Measurements from ENCODE around the gene CALU. TPM values are rescaled to one million over a fixed set of nuclear protein-coding genes. Genes with fewer than 3 reads are reported as not detected.

CALU gene
- total and polyA plus RNA-seq, 4 donors: 23.9 to 115 (median 99.0) TPM

DNA sequence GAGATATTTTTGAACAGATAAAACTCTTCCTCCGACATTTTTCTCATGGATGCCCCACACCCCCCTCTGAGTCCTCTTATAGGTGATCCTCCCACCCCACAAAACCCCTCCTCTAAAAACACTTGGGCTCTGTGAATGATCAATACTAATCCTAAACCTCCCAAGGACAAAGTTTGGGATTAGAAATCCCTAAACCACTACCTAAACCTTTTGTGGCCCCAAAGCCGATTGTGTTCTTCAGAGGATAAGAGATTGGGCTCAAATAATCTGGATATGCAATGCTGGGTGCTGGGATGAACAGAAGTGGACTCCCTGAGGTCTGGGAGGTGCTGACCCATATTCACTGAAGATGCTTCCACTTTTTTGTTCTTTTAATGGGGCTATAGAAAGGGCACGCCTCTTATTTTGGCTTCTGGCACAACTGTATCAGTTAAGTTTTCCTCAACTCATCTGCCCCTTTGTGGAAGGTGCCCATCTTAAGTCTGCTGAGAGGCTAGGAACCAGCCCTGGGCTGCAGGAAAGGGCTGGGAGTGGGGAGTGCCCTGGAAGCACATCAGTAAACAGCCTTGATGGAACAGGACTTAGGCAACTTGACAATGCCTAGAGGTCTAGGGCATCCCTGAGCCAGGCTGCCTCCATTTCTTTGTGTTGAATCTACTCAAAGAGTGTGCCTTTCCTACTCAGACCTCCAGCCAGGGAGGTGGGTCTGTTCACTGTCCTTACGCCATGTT lies 36.8 kb downstream of the CALU start, which contains the start of gene OPN1SW:
Gene OPN1SW (minus strand): TSS at position 51 of the 731 bp plus-strand sequence. CDS start 13 bp downstream, at position 38.
- WGBS, 2 donors: 97 to 99% methylated on average over 4 of the region's 4 CpGs

DNA sequence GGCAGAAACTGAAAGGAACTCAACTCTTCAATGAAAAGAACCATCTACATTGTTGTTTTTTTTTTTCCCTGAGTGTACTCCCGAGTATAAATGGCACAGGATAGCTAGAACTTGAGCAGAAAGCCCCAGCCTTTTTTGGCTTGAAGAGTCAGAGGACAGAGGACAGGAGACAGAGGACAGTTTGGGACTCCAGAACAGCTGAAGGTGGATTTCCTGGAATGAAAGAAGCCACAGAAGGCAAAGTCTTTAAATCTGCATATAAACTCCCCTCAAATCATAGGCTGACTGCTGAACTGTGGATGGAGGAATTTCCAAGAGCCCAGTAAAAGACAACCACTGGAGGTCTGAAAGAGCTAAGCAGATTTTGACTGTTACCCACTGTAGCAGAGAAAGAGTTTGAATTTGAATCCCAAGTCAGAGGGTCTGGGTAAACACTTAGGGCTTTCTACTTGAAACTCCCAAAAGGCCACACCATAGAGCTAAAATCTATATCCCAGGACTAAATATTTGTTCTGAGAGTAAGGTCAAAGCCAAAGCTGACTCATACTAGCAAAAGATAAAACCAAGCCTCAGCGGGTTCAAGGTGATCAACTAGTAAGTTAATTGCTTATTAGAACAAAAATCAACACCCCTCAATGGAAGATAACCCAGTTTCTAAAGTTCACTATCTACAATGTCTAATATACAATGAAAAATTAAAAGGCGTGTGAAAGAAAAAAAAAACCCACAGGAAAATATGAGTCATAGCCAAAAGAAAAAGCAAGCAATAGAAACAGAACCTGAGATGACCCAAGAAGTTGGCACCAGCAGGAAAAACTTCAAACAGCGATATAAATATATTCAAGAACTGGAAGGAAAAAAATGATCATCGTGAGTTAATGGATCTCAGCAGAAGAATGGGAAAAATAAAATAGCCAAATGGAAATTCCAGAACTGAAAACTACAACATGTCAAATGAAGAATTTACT lies 38.3 kb downstream of the CALU start:
- Histone ChIP-seq H3K27me3 (ENCODE audit: control insufficient read depth in 3 of 3, insufficient read depth in 3 of 3, low read length in 2 of 3) (no peaks in the 10 kb centered on the region), H3K36me3 (ENCODE audit: control insufficient read depth in 4 of 4, insufficient read depth in 4 of 4, low read length in 4 of 4) (peaks cover 0 to 5% (median 2%) of the 10 kb centered on the region in 4 donors), H3K27ac (ENCODE audit: low read depth in 1 of 2, low read length in 1 of 2) (no peak overlapping the region), H3K4me3 (no peak overlapping the region), H3K9ac (ENCODE audit: insufficient read depth in 1 of 2, low read length in 2 of 2) (no peak overlapping the region), H3K4me1 (ENCODE audit: control insufficient read depth in 5 of 5, insufficient read depth in 5 of 5, low read length in 5 of 5) (no peaks in the 10 kb centered on the region), H3K9me3 (ENCODE audit: control insufficient read depth in 4 of 4, insufficient read depth in 3 of 4, low read length in 3 of 4) (peaks cover 0 to 6% (median 0%) of the 10 kb centered on the region in 4 donors)
- 75 to 89% methylated on average over 5 of the region's 5 CpGs for WGBS, 2 donors
- TF ChIP-seq, protein P1, sequence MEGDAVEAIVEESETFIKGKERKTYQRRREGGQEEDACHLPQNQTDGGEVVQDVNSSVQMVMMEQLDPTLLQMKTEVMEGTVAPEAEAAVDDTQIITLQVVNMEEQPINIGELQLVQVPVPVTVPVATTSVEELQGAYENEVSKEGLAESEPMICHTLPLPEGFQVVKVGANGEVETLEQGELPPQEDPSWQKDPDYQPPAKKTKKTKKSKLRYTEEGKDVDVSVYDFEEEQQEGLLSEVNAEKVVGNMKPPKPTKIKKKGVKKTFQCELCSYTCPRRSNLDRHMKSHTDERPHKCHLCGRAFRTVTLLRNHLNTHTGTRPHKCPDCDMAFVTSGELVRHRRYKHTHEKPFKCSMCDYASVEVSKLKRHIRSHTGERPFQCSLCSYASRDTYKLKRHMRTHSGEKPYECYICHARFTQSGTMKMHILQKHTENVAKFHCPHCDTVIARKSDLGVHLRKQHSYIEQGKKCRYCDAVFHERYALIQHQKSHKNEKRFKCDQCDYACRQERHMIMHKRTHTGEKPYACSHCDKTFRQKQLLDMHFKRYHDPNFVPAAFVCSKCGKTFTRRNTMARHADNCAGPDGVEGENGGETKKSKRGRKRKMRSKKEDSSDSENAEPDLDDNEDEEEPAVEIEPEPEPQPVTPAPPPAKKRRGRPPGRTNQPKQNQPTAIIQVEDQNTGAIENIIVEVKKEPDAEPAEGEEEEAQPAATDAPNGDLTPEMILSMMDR (IDR thresholded peaks at IDR 0.05; ENCODE audit: control extremely low read depth, extremely low read depth): no peak
- ATAC-seq (ENCODE audit: insufficient read depth, low FRiP score) (no peak), DNase-seq (no peak)

More for the DNA sequence above, 36.8 kb downstream of the CALU start, which contains the start of gene OPN1SW:
- peaks cover 4 to 9% (median 7%) of the 10 kb centered on the region in 4 donors for H3K36me3 ChIP-seq (ENCODE audit: control insufficient read depth in 4 of 4, insufficient read depth in 4 of 4, low read length in 4 of 4)
- H3K4me1 ChIP-seq (ENCODE audit: control insufficient read depth in 5 of 5, insufficient read depth in 5 of 5, low read length in 5 of 5): no peaks in the 10 kb centered on the region
- no peak within 1 kb of the TSS for H3K4me3 ChIP-seq
- DNase-seq (no peak), ATAC-seq (ENCODE audit: insufficient read depth, low FRiP score) (no peak)
- TF ChIP-seq, protein P1 (IDR thresholded peaks at IDR 0.05; ENCODE audit: control extremely low read depth, extremely low read depth): no peak
- no peak within 1 kb of the TSS for H3K27ac ChIP-seq (ENCODE audit: low read depth in 1 of 2, low read length in 1 of 2)
- no peak within 1 kb of the TSS for H3K9ac ChIP-seq (ENCODE audit: insufficient read depth in 1 of 2, low read length in 2 of 2)
- peaks cover 0 to 6% (median 0%) of the 10 kb centered on the region in 4 donors for H3K9me3 ChIP-seq (ENCODE audit: control insufficient read depth in 4 of 4, insufficient read depth in 3 of 4, low read length in 3 of 4)
- no peaks in the 10 kb centered on the region for H3K27me3 ChIP-seq (ENCODE audit: control insufficient read depth in 3 of 3, insufficient read depth in 3 of 3, low read length in 2 of 3)

DNA sequence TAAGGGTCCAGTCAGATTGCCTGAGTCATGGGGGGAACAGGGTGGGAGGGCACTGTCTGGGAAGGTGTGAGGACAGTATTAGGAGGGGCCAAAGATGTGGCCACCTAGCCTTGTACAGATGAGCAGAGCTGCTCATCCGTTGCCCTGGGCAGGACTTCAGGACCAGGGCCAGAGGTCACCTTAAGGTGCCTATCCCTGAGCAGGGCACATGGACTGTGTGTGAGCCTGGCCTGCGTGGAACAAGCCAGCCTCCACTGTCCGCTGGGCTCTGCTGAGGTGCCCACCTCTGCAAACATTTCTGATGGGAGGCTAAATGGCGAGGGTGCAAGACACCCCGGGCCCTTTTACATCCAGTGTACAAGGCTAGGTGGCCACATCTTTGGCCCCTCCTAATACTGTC lies 39.8 kb downstream of the CALU start:
- TF ChIP-seq, protein P1 (IDR thresholded peaks at IDR 0.05; ENCODE audit: control extremely low read depth, extremely low read depth): no peak
- peaks cover 0 to 6% (median 0%) of the 10 kb centered on the region in 4 donors for H3K9me3 ChIP-seq (ENCODE audit: control insufficient read depth in 4 of 4, insufficient read depth in 3 of 4, low read length in 3 of 4)
- no peak overlapping the region for H3K4me3 ChIP-seq
- H3K27me3 ChIP-seq (ENCODE audit: control insufficient read depth in 3 of 3, insufficient read depth in 3 of 3, low read length in 2 of 3): no peaks in the 10 kb centered on the region
- no peak overlapping the region for H3K9ac ChIP-seq (ENCODE audit: insufficient read depth in 1 of 2, low read length in 2 of 2)
- 95 to 98% methylated on average over 5 of the region's 5 CpGs for WGBS, 2 donors
- H3K4me1 ChIP-seq (ENCODE audit: control insufficient read depth in 5 of 5, insufficient read depth in 5 of 5, low read length in 5 of 5): peaks cover 0 to 8% (median 0%) of the 10 kb centered on the region in 5 donors
- peaks cover 0 to 2% (median under 1%) of the 10 kb centered on the region in 4 donors for H3K36me3 ChIP-seq (ENCODE audit: control insufficient read depth in 4 of 4, insufficient read depth in 4 of 4, low read length in 4 of 4)
- no peak for DNase-seq
- no peak overlapping the region for H3K27ac ChIP-seq (ENCODE audit: low read depth in 1 of 2, low read length in 1 of 2)
- ATAC-seq (ENCODE audit: insufficient read depth, low FRiP score): no peak
